ENCODE data around the gene NANS. TPM values are rescaled to one million over a fixed set of nuclear protein-coding genes. Genes with fewer than 3 reads are reported as not detected.
A peak's percentile ranks its signal among the peaks of the same experiment; 100 is the strongest.

Gene NANS
- total and polyA plus RNA-seq, 8 donors = 22.8 to 36.5 (median 30.5) TPM

- intact Hi-C loops (cut with DNase I) = no loop called here
- H3K27me3 ChIP-seq = no peaks in the 10 kb centered on the region
- H3K27ac ChIP-seq = no peak overlapping the region
- H3K4me3 ChIP-seq = no peak overlapping the region
- TF ChIP-seq CTCF (IDR thresholded peaks at IDR 0.05) = no peak
- H3K36me3 ChIP-seq = peaks cover 8 to 56% (median 18%) of the 10 kb centered on the region in 3 donors
- no peak for DNase-seq
- no peaks in the 10 kb centered on the region for H3K4me1 ChIP-seq
- no peak for ATAC-seq
- WGBS, 2 donors = 78 to 81% methylated on average over 1 of the region's 1 CpG
- FAIRE-seq = no peak
- H3K9me3 ChIP-seq = no peaks in the 10 kb centered on the region
Observed at GRCh38 chr9:98009936-98010335, 46.6 kb upstream of the NANS start.

- no peak for FAIRE-seq
- Histone ChIP-seq H3K4me1 (no peaks in the 10 kb centered on the region), H3K4me3 (no peak overlapping the region), H3K27me3 (no peaks in the 10 kb centered on the region), H3K9me3 (no peaks in the 10 kb centered on the region), H3K36me3 (peaks cover 6 to 56% (median 23%) of the 10 kb centered on the region in 3 donors), H3K27ac (no peak overlapping the region)
- DNase-seq = no peak
- WGBS, 2 donors = 45 to 46% methylated on average over 2 of the region's 2 CpGs
- intact Hi-C loops (cut with DNase I) = no loop called here
- no peak for TF ChIP-seq CTCF (IDR thresholded peaks at IDR 0.05)
- ATAC-seq = peak in 3 of 4 donors; percentile 34 to 58 (median 36)
Observed at GRCh38 chr9:98010445-98010844, 46.1 kb upstream of the NANS start.

GRCh38 chr9:98011122-98011521 lies 45.4 kb upstream of the NANS start:
- intact Hi-C loops (cut with DNase I) = no loop called here
- Histone ChIP-seq H3K4me1 (no peaks in the 10 kb centered on the region), H3K27me3 (no peaks in the 10 kb centered on the region), H3K27ac (no peak overlapping the region), H3K36me3 (peaks cover 4 to 55% (median 23%) of the 10 kb centered on the region in 3 donors), H3K9me3 (no peaks in the 10 kb centered on the region), H3K4me3 (no peak overlapping the region)
- FAIRE-seq (no peak), ATAC-seq (no peak), DNase-seq (no peak)
- 91 to 95% methylated on average over 7 of the region's 7 CpGs for WGBS, 2 donors
- TF ChIP-seq CTCF (IDR thresholded peaks at IDR 0.05) = no peak

GRCh38 chr9:98016137-98016680 lies 40.3 kb upstream of the NANS start:
- no peak for TF ChIP-seq CTCF (IDR thresholded peaks at IDR 0.05)
- 92 to 93% methylated on average over 4 of the region's 4 CpGs for WGBS, 2 donors
- H3K27me3 ChIP-seq = no peaks in the 10 kb centered on the region
- no peak overlapping the region for H3K27ac ChIP-seq
- no peak overlapping the region for H3K4me3 ChIP-seq
- intact Hi-C loops (cut with DNase I) = no loop called here
- no peak for FAIRE-seq
- H3K36me3 ChIP-seq = peaks cover 4 to 55% (median 19%) of the 10 kb centered on the region in 3 donors
- no peaks in the 10 kb centered on the region for H3K4me1 ChIP-seq
- H3K9me3 ChIP-seq = no peaks in the 10 kb centered on the region
- no peak for ATAC-seq
- no peak for DNase-seq

- Histone ChIP-seq H3K27me3 (no peaks in the 10 kb centered on the region), H3K36me3 (peaks cover 4 to 44% (median 19%) of the 10 kb centered on the region in 3 donors), H3K27ac (no peak overlapping the region), H3K9me3 (no peaks in the 10 kb centered on the region), H3K4me3 (no peak overlapping the region), H3K4me1 (no peaks in the 10 kb centered on the region)
- no peak for FAIRE-seq
- DNase-seq = no peak
- no peak for TF ChIP-seq CTCF (IDR thresholded peaks at IDR 0.05)
- intact Hi-C loops (cut with DNase I) = no loop called here
- ATAC-seq = no peak
- WGBS, 2 donors = 85 to 89% methylated on average over 1 of the region's 1 CpG
Observed at GRCh38 chr9:98017306-98017705, 39.2 kb upstream of the NANS start.
